ENCODE data around the gene TRAIP. TPM values are rescaled to one million over a fixed set of nuclear protein-coding genes. Genes with fewer than 3 reads are reported as not detected.

The TRAIP gene
- total RNA-seq, 1 donor from 2014 or later, result 2.3 TPM

DNA sequence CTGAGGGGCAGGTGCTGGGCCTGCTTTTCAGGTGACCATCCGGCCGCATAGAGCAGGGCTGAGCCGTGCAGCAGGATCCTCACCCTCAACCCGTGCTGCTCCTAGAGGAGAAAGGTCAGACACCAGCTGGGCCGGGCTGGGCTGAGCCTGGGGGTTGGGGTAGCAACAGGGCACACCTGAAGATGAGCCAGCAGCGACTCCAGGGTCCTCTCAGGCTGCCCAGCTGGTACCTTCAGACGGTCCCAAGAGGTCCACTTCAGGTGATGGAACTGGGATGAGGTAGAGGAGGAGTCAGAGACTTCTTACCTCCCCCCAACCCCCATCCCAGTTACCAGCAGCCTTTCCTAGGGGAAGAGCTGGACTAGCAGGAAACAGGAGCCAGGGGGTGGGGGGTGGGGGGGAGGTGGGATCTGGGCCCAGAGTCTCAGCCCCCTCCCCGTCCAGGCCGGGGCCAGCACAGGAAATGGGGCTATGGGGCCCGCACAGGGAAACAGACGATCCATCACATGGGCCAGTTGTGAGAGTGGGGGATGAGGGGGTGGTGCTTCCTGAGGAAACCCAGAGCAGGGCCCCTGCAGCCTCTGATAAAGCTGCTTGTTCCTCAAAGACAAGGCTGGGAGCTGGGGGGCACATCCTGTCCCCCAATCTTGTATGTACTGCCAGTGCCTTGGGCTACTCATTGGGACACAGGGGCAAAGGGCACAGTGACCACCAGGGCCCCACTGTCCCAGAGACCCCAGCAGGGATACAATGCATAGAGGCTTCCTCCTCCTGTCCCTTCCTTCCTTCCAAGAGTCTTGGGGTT, 50.3 kb downstream of the TRAIP start:
- Mint-ChIP-seq H3K36me3 (ENCODE audit: low read depth) (peaks cover 3% of the 10 kb centered on the region), H3K27me3 (ENCODE audit: low read depth) (peaks cover 2% of the 10 kb centered on the region), H3K9me3 (ENCODE audit: low read depth) (no peaks in the 10 kb centered on the region), H3K4me3 (ENCODE audit: unreplicated experiment) (peak overlapping the region; percentile 59), H3K4me1 (ENCODE audit: low read depth) (peaks cover 49% of the 10 kb centered on the region), H3K27ac (ENCODE audit: unreplicated experiment) (peak overlapping the region; percentile 92)
- TF ChIP-seq, protein P1, sequence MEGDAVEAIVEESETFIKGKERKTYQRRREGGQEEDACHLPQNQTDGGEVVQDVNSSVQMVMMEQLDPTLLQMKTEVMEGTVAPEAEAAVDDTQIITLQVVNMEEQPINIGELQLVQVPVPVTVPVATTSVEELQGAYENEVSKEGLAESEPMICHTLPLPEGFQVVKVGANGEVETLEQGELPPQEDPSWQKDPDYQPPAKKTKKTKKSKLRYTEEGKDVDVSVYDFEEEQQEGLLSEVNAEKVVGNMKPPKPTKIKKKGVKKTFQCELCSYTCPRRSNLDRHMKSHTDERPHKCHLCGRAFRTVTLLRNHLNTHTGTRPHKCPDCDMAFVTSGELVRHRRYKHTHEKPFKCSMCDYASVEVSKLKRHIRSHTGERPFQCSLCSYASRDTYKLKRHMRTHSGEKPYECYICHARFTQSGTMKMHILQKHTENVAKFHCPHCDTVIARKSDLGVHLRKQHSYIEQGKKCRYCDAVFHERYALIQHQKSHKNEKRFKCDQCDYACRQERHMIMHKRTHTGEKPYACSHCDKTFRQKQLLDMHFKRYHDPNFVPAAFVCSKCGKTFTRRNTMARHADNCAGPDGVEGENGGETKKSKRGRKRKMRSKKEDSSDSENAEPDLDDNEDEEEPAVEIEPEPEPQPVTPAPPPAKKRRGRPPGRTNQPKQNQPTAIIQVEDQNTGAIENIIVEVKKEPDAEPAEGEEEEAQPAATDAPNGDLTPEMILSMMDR (IDR thresholded peaks at IDR 0.05), result no peak
- no peak for DNase-seq (ENCODE audit: low spot score)

DNA sequence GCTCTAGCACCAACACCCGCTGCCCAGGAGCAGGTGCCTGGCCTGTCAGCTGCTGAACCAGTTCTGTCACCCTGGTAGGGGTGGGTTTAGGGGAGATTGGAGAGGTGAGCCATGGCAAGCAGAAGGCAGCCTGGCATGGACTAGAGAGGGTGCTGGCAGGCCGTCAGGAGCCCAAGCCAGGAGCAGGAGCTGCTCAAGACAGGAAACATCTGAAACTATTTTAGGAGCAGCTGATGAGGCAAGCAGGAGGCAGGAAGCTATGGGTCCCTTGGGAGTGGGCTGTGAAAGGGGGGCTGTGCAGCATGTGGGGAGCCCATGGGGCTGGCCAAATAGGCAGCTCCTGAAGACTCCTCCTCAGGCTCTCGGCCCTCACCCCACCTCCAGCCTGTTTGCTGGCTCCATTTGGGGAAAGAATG, 51.0 kb downstream of the TRAIP start:
- H3K9me3 Mint-ChIP-seq (ENCODE audit: low read depth), result no peaks in the 10 kb centered on the region
- TF ChIP-seq, protein P1 (IDR thresholded peaks at IDR 0.05), result no peak
- H3K27ac Mint-ChIP-seq (ENCODE audit: unreplicated experiment), result peak overlapping the region; percentile 92
- no peak for DNase-seq (ENCODE audit: low spot score)
- H3K27me3 Mint-ChIP-seq (ENCODE audit: low read depth), result peaks cover 2% of the 10 kb centered on the region
- peak overlapping the region; percentile 59 for H3K4me3 Mint-ChIP-seq (ENCODE audit: unreplicated experiment)
- H3K36me3 Mint-ChIP-seq (ENCODE audit: low read depth), result peaks cover 3% of the 10 kb centered on the region
- H3K4me1 Mint-ChIP-seq (ENCODE audit: low read depth), result peaks cover 49% of the 10 kb centered on the region

DNA sequence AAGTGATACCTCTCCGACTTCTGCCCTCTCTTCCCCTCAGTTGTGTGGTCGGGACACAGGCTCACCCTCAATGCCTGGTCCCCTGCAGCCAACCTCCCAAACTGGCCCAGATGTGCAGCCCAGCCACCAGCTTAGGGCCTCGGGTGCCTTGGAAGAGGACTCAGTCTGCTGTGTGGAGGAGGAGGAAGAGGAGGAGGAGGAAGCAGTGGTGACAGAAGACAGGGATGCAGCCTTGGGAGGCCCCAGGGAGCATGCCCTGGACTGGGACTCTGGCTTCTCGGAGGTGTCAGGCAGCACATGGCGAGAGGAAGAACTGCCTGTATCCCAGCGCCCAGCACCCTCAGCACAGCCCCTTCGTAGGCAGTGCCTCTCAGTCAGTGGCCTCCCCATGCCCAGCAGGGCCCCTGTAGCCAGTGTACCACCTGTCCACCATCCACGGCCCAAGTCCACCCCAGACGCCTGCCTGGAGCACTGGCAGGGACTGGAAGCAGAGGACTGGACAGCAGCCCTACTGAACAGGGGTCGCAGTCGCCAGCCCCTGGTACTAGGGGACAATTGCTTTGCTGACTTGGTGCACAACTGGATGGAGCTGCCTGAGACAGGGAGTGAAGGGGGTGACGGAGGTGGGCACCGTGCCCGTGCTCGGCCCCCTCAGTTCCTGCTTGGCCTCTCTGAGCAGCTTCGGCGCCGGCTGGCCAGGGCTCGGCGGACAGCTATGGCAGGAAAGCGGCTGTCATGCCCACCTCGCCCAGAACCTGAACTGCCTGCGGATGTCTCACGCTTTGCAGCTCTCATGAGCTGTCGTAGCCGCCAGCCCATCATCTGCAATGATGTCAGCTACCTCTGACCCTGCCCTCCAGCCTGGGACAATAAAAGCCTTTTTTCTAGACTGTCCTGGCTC, 52.0 kb downstream of the TRAIP start:
- H3K4me1 Mint-ChIP-seq (ENCODE audit: low read depth), result peaks cover 55% of the 10 kb centered on the region
- H3K9me3 Mint-ChIP-seq (ENCODE audit: low read depth), result no peaks in the 10 kb centered on the region
- peak overlapping the region; percentile 86 for H3K4me3 Mint-ChIP-seq (ENCODE audit: unreplicated experiment)
- H3K36me3 Mint-ChIP-seq (ENCODE audit: low read depth), result no peaks in the 10 kb centered on the region
- peak overlapping the region; percentile 92 for H3K27ac Mint-ChIP-seq (ENCODE audit: unreplicated experiment)
- TF ChIP-seq, protein P1 (IDR thresholded peaks at IDR 0.05), result no peak
- H3K27me3 Mint-ChIP-seq (ENCODE audit: low read depth), result peaks cover 2% of the 10 kb centered on the region
- no peak for DNase-seq (ENCODE audit: low spot score)

DNA sequence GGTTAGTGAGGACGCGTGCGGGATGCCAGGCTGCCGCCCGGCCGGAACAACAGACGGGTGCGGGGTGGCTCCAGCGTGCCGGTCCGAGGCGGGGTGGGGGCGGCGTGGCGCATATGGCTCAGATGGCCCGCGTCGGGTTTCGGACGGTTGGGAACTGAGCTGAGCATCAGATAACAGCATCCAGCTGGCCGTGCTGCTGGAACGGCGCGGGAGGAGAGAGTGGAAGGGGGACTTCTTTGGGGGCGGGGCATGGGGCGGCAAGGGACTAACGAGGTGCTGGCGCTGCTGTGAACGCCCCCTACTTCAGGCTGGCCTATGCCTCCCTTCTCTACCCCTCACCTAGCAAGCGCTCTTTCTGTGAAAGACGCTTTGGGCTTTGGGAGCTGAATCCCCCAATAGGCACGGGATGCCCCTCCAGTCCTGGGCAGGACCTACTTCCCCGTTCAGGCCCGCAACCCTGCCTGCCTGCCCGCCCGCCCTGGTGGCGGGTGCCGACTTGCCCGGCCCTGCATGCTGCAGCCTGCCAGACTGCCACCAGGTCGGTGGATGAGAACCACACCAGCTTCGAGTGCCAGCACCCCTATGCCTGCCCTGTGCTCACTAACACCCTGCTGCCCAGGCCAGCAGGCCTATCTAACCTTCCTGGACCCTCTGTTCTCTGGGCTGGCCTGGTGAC, 52.8 kb downstream of the TRAIP start:
- Mint-ChIP-seq H3K4me3 (ENCODE audit: unreplicated experiment) (peak overlapping the region; percentile 86), H3K4me1 (ENCODE audit: low read depth) (peaks cover 58% of the 10 kb centered on the region), H3K36me3 (ENCODE audit: low read depth) (no peaks in the 10 kb centered on the region), H3K9me3 (ENCODE audit: low read depth) (no peaks in the 10 kb centered on the region), H3K27ac (ENCODE audit: unreplicated experiment) (peak overlapping the region; percentile 66), H3K27me3 (ENCODE audit: low read depth) (peaks cover 2% of the 10 kb centered on the region)
- TF ChIP-seq, protein P1 (IDR thresholded peaks at IDR 0.05), result peak; percentile 28
- no peak for DNase-seq (ENCODE audit: low spot score)

Data from chondrocyte (in vitro differentiated cells).